Prostate gland (tissue), 2 donors: ENCODE results near the gene LCN15.

Experiments
- POLR2AphosphoS5 ChIP-seq: sonication (generic); formaldehyde crosslinking; IDR thresholded peaks from one replicate; pipeline ENCODE4 v1.6.1; 2017; ENCODE audit warnings: antibody characterized with exemption
- TF ChIP-seq, protein P1 (sequence below), 4 experiments: fragments of 200-600 bp in 2 of 4; fragments of 450-650 bp in 2 of 4; sonication (generic) in 2 of 4; IDR thresholded peaks; 1 replicate in 3 of 4; 2 replicates in 1 of 4; pipeline ENCODE4 v1.5.1; 2016 to 2019; ENCODE audit warnings: antibody characterized with exemption in 4 of 4, mild to moderate bottlenecking in 2 of 4, moderate library complexity in 2 of 4

DNA sequence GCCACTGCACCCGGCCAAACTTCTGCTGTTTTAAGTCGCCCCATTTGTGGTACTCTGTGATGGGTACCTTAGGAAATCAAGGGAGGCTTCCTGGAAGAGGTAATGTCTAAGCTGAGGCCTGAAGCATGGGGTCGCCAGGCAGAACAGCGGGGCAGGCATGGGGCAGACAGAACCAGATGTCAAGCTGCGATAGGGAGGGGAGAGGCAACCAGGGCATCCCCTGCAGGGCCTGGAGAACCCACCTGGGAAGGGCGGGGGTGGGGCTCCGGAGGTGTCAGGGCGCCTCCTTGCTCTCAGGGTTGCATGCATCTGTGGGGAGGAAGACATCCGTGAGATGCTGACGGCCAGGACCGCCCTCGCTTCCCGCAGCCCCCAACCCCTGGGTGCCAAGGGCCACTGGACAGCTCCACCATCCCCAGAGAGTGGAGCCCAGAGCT, 2.8 kb downstream of the LCN15 start:
- TF ChIP-seq, protein P1, sequence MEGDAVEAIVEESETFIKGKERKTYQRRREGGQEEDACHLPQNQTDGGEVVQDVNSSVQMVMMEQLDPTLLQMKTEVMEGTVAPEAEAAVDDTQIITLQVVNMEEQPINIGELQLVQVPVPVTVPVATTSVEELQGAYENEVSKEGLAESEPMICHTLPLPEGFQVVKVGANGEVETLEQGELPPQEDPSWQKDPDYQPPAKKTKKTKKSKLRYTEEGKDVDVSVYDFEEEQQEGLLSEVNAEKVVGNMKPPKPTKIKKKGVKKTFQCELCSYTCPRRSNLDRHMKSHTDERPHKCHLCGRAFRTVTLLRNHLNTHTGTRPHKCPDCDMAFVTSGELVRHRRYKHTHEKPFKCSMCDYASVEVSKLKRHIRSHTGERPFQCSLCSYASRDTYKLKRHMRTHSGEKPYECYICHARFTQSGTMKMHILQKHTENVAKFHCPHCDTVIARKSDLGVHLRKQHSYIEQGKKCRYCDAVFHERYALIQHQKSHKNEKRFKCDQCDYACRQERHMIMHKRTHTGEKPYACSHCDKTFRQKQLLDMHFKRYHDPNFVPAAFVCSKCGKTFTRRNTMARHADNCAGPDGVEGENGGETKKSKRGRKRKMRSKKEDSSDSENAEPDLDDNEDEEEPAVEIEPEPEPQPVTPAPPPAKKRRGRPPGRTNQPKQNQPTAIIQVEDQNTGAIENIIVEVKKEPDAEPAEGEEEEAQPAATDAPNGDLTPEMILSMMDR (IDR thresholded peaks at IDR 0.05) = no peak
- TF ChIP-seq POLR2AphosphoS5 = no peak
